ENCODE data around the gene HS3ST3A1.
"Not testable (repeated sequence)": the region's sequence is repeated elsewhere in the genome, so short reads cannot be mapped to it uniquely, and the experiment has no call there.

HS3ST3A1 gene

GRCh38 chr17:13534946-13535345, 66.8 kb downstream of the HS3ST3A1 start:
- no peak for DNase-seq

- no peak for DNase-seq
Measured at GRCh38 chr17:13531721-13532120, 70.0 kb downstream of the HS3ST3A1 start.

GRCh38 chr17:13525876-13526275, 75.9 kb downstream of the HS3ST3A1 start:
- DNase-seq, result no peak

GRCh38 chr17:13523164-13523563, 78.6 kb downstream of the HS3ST3A1 start:
- DNase-seq, result no peak

GRCh38 chr17:13522749-13523148, 79.0 kb downstream of the HS3ST3A1 start:
- DNase-seq, result no peak

GRCh38 chr17:13521784-13522183, 79.9 kb downstream of the HS3ST3A1 start:
- DNase-seq, result no peak

GRCh38 chr17:13520899-13521572, 80.7 kb downstream of the HS3ST3A1 start:
- no peak for DNase-seq

- peak; percentile 47 for DNase-seq
Measured at GRCh38 chr17:13518261-13519000, 83.3 kb downstream of the HS3ST3A1 start.

GRCh38 chr17:13513039-13513405, 88.7 kb downstream of the HS3ST3A1 start:
- DNase-seq, result peak; percentile 44

GRCh38 chr17:13510062-13510461, 91.7 kb downstream of the HS3ST3A1 start:
- DNase-seq, result no peak

GRCh38 chr17:13509527-13509926, 92.2 kb downstream of the HS3ST3A1 start:
- no peak for DNase-seq

GRCh38 chr17:13508896-13509295, 92.8 kb downstream of the HS3ST3A1 start:
- no peak for DNase-seq

GRCh38 chr17:13503526-13503925, 98.2 kb downstream of the HS3ST3A1 start:
- DNase-seq, result no peak

GRCh38 chr17:13502263-13502662, 99.5 kb downstream of the HS3ST3A1 start:
- no peak for DNase-seq

- no peak for DNase-seq
Measured at GRCh38 chr17:13500947-13501346, 100.8 kb downstream of the HS3ST3A1 start.

GRCh38 chr17:13498184-13498583, 103.5 kb downstream of the HS3ST3A1 start:
- no peak for DNase-seq

- not testable (repeated sequence) for DNase-seq
Measured at GRCh38 chr17:13496553-13497056, 105.1 kb downstream of the HS3ST3A1 start.

- no peak for DNase-seq
Measured at GRCh38 chr17:13495423-13495822, 106.3 kb downstream of the HS3ST3A1 start.

GRCh38 chr17:13492737-13493122, 109.0 kb downstream of the HS3ST3A1 start:
- DNase-seq, result no peak

- no peak for DNase-seq
Measured at GRCh38 chr17:13491916-13492736, 109.6 kb downstream of the HS3ST3A1 start.

- DNase-seq, result no peak
Measured at GRCh38 chr17:13491491-13491890, 110.2 kb downstream of the HS3ST3A1 start.

GRCh38 chr17:13490906-13491482, 110.7 kb downstream of the HS3ST3A1 start:
- DNase-seq, result no peak

GRCh38 chr17:13490427-13490826, 111.3 kb downstream of the HS3ST3A1 start:
- DNase-seq, result no peak
